Hematopoietic multipotent progenitor cell (in vitro differentiated cells): ENCODE data around the gene STAC. TPM values are rescaled to one million over a fixed set of nuclear protein-coding genes. Genes with fewer than 3 reads are reported as not detected.

Experiments
- DNase-seq, 3 donors: peaks; one replicate each; pipeline ENCODE4 v3.0.0-alpha.2; 2011 to 2015; ENCODE audit warnings: low read depth in 2 of 3, low spot score in 2 of 3
- total RNA-seq: library from RNA; depleted of rRNA; stranded (reverse); fragments of >200 nt; gene quantifications from one replicate; pipeline ENCODE4 v1.2.3, GENCODE V29; 2012

STAC gene, protein sequence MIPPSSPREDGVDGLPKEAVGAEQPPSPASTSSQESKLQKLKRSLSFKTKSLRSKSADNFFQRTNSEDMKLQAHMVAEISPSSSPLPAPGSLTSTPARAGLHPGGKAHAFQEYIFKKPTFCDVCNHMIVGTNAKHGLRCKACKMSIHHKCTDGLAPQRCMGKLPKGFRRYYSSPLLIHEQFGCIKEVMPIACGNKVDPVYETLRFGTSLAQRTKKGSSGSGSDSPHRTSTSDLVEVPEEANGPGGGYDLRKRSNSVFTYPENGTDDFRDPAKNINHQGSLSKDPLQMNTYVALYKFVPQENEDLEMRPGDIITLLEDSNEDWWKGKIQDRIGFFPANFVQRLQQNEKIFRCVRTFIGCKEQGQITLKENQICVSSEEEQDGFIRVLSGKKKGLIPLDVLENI
- 6.5 TPM for total RNA-seq

DNA sequence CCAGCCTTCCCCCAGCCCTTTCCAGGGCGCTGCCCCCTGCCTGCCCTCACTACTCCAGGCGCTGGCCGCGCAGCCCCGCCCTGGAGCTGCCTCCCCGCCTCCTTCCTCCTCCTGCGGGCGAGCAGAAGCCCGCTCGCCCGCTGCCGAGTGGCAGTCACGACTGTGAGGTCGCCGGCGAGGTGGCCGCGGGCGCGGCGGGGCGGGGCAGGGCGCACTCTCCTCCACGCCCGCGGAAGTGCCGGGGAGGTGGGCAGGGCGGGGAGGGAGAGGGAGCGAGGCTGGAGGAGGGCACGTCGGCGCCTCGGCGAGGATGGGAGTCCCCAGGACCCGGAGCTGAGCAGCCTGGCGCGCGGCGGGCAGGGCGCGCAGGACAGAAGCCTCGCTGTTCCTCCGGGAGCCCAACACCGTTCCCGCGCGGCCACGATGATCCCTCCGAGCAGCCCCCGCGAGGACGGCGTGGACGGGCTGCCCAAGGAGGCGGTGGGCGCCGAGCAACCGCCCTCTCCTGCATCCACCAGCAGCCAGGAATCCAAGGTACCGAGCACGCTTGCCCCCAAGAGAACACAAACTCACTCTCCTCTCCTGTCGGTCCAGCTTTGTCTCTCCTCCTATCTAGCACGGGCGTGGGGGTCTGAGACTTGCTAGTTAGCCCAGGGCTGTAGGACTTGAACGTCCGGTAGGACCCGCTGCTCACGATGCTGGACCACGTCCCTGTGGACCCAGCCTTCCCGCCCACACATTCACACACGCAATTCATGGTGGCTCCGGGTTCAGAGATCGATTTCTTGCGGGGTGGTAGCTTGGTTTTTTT lies at the start of gene STAC:
Gene STAC (plus strand): TSS at position 284 of the 811 bp plus-strand sequence. CDS start 140 bp downstream, at position 424.
- DNase-seq: peak in 2 of 3 donors; percentile 68 to 80

DNA sequence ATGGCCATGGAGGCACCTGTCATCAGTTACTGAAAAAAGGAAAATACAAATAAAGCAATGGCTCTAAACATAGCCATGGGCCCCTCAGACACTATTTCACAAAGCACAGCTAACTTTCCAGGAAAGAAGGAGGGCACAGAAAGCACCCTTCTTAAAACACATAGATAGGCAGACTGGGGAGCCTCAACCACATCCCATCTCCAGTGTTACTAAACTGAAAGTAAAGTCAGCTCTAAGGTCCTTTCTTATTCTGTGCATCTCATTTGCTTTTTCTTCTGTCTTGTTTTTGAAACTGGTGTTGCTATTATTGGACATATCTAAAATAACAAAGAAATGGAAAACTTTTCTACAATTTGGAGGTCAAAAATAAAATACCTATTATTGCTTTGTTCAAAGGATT lies 48.2 kb upstream of the STAC start:
- no peak for DNase-seq

DNA sequence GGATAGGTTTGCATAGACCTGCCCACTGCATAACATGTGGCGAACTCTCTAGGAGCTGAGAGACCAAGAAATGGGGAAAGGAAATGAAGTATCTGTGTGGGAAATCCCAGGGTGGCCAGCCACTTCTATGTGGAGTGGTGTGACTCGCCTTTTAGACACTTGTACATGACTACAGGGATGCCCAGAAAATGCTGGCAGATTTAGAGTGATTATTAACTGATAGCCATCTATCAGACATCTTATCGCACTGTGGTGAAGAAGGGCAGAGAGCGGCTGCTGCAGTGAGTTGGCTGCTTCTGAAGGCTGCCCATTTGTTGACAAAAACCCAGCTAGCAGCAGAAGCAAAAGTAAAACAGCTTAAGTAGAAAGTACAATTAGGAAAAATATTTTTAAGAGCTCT lies 18.1 kb upstream of the STAC start:
- DNase-seq: no peak

DNA sequence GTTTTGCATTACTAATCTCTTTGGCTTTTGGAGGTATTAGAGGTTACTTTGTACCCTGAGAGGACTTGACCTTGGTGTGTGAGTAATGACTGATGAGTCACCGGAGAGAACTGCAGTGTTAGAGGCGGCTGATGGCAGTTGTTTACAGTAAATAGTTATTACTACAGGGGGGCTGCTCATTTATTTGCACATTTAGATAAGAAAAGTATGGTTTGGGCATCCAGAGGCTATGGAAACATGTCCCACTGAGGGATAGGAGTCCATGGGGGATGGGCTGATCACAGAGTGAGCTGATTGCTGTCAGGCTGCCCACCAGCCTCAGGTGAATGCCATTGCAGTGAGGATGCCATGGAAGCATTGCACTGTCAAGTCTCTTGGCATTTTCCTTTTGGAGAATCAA lies 17.3 kb upstream of the STAC start:
- DNase-seq: no peak

DNA sequence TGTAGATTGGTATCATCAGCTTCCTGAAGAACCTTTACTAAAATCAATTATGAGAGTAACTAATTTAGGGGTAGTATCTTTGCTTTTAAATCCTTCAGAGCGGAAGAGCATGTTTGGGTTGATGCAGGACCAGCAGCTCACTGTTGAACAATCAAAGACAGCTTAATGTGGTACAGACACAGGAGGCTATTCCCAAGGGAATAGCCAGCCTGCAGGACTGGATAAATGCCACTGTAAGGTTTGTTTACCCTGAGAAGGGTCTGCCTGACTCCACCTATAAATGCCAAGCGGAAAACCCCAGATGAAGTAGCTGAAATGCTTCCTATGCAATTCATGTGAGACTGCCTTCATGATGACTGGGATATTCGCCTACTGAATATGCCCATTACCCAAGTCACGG lies 16.0 kb upstream of the STAC start:
- no peak for DNase-seq

DNA sequence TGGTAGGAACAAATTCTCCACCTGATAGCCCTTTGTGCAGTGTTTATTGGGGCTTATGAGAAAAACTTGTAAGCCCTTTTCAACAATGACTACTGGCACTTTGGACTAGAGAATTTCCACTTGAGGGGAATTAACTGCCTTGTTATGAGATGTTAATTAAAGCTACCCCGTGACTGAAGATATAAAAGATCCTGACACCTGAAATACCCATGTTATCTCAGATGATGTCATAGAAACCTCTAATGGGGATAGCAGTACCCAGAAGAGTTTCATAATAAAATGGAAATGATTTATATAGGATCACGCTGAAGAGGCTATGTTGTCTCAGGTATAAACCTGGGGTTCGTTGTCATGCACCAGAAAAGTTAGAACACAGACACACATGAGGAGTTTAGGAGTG lies 14.5 kb upstream of the STAC start:
- DNase-seq: no peak

DNA sequence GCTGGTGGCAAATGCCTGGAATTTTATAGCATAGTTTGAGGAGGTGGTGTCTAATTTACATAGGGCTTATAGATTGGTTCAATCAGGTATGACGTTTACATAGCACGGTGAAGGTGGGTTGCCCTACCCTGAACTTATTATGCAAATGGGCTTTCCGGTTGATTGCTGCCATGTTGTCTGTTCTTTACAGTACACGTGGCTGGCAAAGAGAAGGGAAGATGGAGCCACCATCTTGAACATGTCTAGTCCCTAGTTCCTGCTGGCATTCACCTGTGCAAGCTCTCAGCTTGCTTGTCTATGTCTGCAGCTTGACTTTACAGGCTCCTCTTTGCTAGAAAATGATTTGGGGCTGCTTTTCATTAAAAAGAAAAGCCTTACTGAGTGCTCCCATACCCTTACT lies 14.0 kb upstream of the STAC start:
- DNase-seq: no peak

DNA sequence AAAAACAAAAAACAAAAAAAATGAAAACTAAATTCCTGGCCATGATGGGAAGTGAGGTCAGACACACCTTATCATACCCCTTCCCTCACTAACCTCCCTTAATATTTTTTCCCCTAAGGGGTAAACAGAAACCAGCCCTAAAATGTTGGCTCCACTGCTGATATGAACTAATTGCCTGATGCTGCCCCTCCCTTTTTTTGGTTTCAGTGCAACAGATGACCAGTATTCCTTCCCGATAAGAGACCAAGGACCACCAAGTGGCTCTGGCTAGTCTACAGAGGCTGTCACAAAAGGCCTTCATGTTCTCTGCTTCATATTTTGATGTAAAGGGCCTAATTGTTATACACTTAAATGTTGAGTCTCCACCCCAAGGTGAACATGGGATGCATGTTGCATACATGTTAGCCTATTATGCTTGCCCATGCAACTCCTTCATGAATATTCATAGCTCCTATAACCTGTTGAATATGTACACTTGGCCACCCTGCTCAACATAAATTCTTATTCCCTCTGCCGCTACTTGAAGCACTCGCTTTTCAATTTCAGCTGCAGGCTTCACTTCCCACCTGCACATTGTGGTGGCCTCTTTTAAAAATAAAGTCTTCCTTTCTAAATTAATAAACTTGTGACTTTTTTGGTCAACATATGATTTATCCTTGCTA lies 12.3 kb upstream of the STAC start:
- no peak for DNase-seq

DNA sequence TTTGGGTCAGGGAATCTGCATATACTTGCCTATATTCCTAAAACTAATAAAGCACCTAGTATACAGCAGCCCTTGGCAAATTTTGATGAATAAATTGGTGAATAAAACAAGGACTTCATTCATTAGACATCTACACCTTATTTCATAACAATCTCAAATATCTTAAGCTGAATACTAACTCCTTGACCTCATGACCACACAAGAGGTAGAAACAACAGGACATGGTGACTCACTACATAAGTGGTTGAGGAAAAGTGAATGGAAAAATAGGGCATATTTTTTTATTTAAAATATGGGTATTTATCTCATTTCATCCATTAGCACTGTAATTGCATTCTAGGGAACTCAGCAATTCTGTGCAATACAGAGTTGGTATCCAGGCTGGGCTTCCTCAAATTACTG lies 7.8 kb upstream of the STAC start:
- DNase-seq: no peak

DNA sequence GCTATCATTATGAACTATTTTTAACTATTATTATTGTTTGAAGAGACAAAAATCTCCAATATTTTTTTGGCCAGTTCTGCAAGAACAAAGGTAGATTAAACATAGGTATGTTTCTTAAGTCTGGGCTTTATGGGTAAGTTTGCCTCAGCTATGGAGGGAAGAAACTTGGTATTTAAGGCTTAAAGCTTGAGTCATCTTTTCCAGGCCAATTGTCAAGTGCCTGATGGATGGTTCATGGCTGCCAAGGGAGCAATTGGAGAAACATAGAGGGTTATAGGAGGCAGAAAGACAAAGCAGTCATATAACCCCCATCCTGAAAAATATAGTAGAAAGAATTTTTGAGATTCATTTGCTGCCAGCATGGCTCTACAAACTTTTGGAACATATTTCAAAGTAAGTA lies 7.2 kb upstream of the STAC start:
- DNase-seq: no peak

DNA sequence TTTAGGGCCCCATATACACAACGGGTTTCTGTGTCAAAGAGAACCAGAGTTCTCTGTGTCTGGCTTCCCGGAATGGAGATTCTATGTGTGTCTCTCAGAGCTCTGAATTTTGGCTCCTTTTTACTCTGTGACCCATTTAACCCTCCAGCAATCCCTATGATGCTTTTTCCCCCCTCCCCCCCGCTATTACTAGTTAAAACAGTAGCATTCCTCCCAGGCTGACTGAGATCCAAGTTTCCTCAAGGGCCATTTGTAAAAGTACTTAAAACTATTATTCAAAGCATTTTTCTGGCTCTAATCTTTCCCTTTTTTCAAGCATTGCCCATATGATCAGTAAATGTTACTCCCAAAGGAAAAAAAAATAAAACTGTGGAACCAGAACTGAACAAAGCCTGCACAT lies 6.6 kb upstream of the STAC start:
- no peak for DNase-seq

DNA sequence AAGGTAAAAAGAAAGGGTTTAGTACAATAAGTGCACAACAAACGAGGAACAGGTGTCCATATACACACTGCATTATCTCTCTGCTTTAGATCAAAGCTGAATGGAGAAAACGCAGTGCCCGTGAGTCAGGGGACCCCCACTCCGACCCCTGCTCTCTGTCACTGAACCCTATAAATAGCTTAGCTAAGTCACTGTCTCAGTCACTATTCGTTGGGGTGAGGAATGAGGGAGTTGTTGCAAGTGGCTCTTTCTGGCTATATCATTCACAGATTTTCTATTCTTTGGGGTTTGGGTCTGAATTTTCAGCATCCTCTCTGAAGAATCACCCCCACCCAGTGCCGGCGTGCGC lies 458 bp upstream of the STAC start:
- DNase-seq: no peak

DNA sequence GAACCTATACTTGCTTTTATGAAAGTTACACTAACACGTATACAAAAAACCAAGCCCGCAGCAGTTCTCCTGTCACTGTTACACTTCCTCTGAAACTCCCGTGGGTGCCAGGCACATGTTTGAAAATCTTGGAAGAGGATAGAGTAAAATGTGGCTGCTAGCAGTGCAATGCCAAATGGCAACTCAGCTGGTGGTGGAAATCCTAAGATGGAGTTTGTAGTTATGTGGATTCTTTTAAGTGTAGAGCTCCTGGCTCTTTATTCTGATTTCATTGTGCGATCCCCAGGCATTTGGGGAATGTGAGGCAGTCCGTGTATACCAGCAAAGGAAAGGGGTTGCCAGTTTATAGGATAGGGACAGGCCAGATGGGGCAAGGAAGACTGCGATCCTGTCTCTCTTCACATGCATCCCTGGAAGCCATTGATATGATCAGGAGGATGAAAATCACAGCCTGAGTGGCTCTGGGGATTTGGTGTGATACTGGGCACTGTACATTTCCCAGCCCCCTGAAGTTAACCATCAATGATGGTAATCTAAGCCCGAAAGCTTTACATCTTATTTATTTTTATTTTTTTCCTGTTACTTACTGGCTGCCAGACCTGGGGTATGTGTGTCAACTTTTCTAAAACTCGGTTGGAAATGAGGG lies 1.1 kb downstream of the STAC start:
- DNase-seq: no peak

DNA sequence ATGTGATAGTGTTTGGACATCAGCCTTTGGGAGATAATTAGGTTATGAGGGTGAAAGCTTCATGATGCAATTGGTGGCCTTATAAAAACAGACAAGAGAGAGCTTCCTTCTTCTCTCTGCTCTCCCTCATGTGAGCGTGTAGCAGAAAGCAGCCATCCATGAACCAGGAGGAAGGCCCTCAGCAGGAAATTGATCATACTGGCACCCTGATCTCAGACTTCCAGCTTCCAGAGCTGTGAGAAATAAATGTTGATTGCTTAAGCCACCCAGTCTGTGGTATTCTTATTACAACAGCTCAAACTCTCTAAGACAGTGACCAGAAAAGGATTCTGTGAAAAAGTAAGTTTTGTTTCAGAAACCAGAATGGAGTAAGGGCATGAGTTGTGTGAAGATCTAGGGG lies 13.3 kb downstream of the STAC start:
- no peak for DNase-seq

DNA sequence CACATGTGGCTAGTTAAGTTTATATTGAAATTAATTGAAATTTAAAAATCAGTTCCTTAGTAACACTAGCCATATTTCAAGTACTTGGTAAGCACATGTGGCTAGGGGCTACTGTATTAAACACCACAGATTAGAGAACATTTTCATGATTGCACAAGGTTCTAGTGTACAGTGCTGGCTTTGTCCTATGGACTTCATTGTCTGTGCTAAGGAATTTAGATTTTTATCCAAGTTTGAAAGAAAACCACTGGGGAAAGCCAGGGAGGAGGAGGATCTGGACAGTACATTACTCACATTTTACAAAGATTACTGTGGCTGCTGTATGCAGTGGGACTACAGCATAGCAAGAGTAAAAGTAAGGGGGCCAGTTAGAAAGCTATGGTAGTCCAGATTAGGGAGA lies 13.9 kb downstream of the STAC start:
- DNase-seq: no peak

DNA sequence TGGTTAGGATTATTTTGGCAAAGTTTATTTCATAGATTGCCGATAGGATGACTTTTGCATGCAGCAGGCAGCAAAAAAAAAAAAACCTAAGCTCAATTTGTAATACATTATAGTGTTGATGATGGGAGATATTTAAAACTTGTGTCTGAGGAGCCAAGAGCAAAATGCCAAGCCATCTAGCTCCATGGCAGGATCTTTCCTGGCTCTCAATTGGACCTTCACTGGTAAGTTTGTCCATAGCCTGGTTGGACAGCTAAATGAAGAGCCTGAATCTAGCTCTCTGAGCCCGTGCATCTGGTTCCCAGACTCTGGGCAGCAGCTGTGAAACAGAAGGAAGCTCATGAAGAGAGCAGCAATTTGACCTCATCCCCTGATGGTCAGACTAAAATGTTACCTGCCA lies 17.5 kb downstream of the STAC start:
- DNase-seq: no peak

DNA sequence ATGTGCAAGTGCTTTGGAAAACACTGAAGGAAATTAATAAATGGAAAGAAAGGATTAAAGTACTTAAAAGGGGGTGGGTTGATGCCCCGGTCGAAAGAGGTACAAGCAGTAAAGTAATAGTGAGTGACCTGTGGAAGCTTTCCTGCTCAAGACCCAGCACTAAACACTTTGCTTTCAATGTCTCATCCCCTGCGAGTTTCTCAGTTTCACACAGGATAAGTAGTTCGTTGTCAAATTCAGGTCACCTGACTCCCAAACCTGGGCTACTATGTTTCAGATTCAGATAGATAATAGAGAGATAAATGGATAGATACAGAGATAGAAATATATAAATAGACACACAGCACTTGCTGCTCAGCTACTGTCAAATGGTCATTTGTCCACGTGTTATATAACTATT lies 19.6 kb downstream of the STAC start:
- no peak for DNase-seq

DNA sequence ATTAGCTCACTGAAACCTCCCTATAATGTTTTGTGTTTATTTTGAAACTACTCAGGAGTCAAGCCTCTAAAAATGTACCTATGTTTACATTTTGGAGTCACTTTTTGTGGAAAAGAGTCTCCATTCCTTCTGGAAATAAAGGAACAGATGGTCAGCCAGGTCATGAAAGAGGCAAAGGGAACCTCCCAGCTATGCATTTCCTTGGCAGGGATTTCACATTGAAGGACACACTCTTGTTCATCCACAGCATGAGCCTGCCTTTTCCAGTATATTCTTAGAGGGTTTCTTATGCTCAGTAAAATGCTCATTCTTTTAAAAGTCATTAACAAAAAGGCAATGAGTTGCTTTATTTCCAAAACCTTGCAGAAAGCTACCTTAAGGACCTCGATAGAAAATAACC lies 20.8 kb downstream of the STAC start:
- no peak for DNase-seq

DNA sequence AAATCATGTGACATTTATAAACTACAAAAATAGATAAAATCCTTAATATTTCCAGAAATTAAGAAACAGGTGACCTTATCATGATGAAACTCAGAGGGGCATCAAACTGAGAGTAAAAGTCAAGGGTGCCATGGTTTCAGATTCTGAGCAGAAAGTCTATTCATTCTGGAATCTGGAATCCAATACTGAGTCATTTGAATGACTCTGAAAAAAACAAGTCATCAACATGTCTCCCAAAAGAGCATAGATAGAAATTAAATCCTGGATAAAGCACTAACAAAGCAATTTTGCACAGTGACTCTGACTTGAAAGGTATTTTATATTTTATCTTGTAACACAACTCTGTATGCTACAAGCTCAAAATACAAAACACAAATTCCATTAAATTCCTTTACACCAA lies 23.4 kb downstream of the STAC start:
- no peak for DNase-seq

DNA sequence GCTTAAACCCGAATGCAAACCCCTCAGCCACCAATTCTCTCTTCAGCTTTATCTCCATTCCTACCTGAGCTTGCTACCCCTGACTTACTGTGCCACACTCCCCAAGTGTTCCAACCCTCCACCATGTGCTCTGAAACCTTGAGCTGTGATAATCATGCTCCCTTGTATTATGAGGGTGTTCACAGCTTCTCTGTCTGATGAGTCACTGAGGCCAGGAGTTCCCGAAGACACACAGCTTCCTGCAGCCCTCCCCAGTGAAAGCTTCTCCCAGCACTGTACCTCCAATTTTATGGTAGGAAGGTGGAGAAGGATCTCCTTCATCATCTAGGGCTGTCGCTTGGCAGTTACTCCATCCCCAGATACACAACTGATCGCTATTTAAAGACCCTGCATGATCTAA lies 24.9 kb downstream of the STAC start:
- no peak for DNase-seq

DNA sequence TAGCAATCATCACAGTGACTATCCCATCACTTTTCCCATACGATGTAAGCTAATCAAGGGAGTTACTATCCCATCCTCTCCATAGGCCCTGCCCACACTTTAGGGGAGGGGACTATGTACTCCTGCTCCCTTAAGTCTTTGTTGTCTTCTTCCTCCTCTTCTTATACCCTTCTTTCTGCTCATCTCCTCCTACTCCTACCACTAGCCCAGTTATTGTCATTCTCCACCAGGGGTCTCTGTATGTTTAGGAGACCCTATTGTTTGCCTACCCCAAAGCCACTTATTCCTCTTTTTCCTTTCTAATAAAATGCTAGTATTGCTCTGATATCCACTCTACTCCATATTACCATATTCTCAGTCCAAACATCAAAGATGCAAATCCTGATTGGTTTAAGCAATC lies 27.8 kb downstream of the STAC start:
- peak in 2 of 3 donors; percentile 9 to 34 for DNase-seq
